NCI-H2107 treated with DMSO at 0.1 percent for 48 hours (cell line): ENCODE measurements around the gene ZDHHC14.
"Not testable (repeated sequence)": the region's sequence is repeated elsewhere in the genome, so short reads cannot be mapped to it uniquely, and the experiment has no call there.

Experiments used
- DNase-seq: peaks from one replicate; lab custom pipeline; 2025; ENCODE audit not compliant: unreplicated experiment; lab: John Stamatoyannopoulos, UW

The ZDHHC14 gene

DNA sequence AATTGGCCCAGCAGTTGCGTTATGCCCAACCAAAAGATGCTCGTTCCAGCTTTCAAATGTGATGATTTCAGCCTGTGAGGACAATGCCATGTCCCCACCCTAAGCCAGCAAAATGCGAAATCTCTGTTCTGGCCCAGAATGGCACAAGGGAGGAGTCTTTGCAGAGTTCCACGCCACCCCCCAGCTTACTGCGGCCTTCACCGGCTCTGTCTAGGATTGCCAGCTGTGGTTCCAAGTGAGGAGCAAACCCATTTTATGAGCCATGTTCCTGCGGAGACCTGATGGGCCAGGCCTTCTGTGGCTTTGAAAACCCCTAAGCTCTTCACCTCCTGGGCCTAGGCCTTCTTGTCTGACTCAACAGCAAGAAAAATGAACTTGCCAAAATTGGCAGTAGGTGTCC lies 295.3 kb downstream of the ZDHHC14 start:
- no peak for DNase-seq

DNA sequence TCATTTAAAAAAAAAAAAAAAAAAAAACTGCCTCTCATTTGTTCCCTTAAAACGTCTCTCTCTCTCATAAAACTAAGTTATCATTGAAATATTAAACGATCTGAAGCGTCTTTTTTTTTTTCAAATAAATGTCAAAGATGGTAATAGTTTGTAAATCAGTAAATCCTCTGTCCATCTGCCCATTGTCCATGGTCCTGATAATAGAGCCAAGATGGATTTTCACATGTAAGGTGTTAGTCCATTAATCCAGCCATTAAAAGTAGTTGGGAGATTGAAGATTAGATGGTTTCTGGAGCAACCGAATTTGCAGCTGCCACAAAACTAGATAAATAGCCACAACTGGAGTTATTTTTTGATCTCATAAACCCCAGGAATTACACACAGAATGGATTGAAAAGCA lies 296.2 kb downstream of the ZDHHC14 start:
- no peak for DNase-seq

GRCh38 chr6:157679605-157680580 lies 298.9 kb downstream of the ZDHHC14 start:
- no peak for DNase-seq

DNA sequence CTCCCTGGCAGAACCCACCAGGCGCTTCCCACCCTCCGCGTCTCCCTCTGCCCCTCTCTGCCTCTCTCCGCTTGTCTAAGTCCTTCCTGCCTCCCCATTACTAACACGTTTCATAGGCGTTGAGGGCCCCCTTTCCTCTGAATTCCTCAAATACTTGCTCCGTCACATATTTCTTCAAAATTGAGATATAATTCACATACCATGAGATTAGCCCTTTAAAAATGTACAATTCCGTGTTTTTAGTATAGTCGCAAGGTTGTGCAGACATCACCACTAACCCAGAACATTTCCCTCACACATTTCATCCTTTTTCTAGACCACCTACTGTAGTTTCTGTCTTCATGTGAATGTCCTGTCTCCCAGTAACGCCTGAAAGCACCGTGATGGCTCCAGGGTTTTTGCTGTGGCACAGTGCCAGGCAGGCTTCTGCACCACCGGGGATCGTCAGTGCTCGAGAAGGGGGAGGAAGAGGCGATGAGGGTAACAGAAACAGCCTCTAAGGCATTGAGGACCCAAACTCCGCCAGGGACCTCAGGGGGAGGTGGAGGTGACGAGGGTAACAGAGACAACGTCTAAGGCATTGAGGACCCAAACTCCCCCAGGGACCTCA lies 300.2 kb downstream of the ZDHHC14 start:
- no peak for DNase-seq

DNA sequence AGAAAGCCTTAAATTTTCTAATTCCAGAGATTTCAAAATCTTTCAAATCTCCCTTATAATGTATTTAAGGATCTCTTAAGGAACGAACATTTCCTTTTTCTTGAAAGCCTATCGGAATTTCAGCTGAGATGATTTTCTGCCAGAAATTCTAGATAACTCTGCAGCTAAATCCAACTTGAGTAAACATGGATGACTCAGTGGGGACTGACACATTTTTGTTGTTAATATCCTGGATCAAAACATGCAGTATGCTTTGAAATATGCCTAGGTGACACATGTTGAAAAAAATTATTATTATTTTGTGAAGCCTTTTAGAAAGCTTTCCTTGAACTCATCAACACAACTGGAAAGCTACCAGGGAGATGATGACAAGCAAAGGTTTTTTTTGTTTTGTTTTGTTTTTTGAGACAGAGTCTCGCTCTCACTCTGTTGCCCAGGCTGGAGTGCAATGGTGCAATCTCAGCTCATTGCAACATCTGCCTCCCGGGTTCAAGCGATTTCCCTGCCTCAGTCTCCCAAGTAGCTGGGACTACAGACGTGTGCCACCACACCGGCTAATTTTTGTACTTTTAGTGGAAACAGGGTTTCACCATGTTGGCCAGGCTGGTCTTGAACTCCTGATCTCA lies 302.0 kb downstream of the ZDHHC14 start:
- no peak for DNase-seq

DNA sequence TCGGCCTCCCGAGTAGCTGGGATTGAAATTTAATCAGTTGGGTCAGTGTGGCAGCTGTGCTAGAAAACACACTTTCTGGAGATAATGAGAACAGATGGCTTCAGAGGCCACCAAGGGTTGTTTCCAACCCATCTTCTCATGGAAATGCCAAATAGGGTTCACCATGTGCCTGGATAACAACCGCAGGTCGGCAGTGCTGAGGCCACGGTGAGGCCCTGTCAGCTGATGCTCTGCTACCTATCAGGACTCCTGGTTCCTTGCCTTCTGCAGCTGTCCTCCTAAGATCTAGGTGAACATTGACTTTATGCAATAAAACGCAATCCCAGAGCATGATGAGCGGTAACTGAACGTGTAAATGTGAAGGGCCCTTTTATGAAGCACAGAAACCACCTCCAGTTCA lies 302.7 kb downstream of the ZDHHC14 start:
- no peak for DNase-seq

DNA sequence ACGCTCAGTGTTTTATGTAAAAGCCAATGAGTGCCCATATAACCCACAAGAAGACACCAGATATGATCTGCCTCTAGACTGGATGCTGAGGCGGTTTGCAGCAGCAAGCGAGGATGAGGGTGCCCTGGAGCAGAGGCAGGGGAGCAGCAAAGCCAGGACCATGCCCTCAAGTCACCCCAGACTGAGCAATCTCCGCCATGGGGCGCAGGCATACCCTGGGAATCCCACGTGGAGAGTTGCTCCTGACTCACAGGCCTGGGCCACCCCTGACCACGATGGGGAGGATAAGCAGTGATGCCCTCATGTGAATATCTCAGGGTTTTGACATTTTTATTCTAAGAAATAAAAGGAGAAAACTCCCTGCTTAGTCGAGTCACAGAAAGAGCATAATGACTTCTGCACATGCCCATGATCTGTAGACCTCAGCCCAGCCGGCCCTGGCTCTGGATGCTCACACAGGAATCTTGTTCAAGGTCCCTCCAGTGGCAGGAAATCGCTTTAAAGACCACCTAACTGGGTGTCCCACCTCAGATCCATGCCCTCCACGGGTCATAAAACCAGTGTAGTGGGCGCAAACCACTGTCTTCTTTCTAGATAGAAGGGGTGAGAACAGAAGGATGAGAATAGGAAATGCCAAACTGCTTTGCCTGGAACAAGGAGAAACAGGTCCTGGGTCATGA lies 303.8 kb downstream of the ZDHHC14 start:
- DNase-seq: no peak

GRCh38 chr6:157685596-157686280 lies 304.7 kb downstream of the ZDHHC14 start:
- no peak for DNase-seq

GRCh38 chr6:157688275-157688959 lies 307.4 kb downstream of the ZDHHC14 start:
- no peak for DNase-seq

- DNase-seq: no peak
Measured at GRCh38 chr6:157688960-157689599, 308.1 kb downstream of the ZDHHC14 start.

GRCh38 chr6:157689875-157690274 lies 308.9 kb downstream of the ZDHHC14 start:
- no peak for DNase-seq

DNA sequence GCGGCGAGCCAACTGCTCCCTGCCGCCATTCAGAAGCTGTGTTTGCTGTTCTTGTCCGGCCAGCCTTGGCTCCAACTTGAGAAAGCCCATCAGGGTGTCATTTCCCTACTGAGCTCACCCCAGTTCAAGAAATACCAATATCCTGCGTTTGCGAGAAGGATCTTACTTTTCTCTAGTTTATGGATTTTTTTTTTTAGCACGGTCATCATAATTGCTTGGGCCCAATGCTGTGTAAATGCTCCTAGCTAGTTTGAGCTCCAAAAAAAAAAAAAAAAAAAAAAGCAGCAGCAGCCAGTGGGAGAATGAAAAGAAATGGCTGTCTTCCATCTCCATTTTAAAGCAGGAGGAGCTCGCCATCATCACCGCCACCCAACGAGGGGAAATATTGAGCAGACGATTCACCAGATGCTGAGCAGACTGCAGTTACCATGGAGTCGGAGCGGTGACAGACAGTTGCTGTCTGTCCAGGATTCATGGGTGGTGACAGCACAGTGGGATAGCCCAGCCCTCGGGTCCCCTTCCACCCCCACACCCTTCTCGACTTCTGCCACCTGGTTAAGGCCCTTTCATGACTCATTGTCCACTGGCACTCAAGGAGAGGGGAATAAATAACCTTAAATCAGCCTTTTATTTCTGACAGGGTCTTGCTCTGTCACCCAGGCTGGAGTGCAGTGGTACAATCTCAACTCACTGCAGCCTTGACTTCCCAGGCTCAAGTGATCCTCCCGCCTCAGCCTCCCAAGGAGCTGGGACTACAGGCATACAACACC lies 309.6 kb downstream of the ZDHHC14 start:
- DNase-seq: no peak

- DNase-seq: not testable (repeated sequence)
Measured at GRCh38 chr6:157691621-157692020, 310.6 kb downstream of the ZDHHC14 start.

GRCh38 chr6:157693867-157694266 lies 312.9 kb downstream of the ZDHHC14 start:
- no peak for DNase-seq

DNA sequence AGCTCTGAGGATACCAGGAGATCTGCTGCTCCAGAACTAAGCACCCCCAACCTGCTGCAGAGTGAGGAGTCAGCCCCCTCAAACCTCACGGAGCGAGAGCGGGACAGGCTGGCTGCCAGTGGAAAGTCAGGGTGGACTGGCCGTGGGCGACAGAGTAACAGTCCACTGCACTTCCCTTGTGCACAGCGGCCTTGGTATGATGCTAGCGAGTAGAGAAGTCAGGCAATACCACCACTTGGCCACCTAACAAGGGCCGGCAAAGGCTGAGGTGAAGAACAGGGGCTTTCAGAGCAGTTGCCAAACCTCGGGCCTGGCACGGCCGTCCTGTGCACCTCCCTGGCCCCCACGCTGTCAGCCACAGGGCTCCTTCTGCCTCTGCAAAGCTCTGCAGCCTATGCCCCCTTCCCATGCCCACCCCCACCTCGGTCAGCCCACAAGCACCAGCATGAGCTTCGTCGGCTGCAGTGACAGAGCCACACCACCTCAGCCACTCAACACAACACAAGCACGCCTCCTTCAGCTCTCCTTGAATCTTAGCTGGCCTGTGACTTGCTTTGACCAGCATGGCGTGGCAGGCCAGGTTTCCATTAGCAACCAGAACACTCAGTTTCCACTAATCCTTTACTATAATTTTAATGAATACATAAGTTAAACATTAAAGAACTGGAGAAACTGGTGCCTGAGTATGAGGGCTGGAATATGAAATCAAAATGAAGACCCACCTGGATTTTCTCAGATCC lies 314.5 kb downstream of the ZDHHC14 start:
- DNase-seq: no peak

- no peak for DNase-seq
Measured at GRCh38 chr6:157699777-157700636, 319.0 kb downstream of the ZDHHC14 start.

DNA sequence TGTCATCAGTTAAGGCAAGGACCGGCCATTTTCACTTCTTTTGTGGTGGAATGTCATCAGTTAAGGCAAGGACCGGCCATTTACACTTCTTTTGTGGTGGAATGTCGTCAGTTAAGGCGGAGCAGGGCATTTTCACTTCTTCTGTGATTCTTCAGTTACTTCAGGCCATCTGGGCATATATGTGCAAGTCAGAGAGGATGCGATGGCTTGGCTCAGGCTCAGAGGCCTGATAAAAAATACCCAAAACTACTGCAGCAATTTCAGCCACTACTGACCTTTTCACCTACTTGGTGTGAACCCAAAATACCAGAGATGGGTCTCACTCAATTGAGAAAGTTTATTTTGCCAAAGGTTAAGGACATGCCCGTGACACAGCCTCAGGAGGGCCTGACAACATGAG lies 325.4 kb downstream of the ZDHHC14 start:
- DNase-seq: not testable (repeated sequence)
